Activated T-helper 1 cell treated with anti-CD3 and anti-CD28 coated beads, Interleukin-12 subunit alpha, Interleukin-12 subunit beta, Interleukin-2, Interleukin-4 antibody, amounts not matched to agents 30 ng/mL and 10 ng/mL and 1 ng/mL, durations not matched to agents 14 hours and 24 hours and 36 hours (primary cell): Measurements from ENCODE around the gene IL6R. TPM values are rescaled to one million over a fixed set of nuclear protein-coding genes. Genes with fewer than 3 reads are reported as not detected.

Experiments used
- DNase-seq: peaks from one replicate; pipeline ENCODE4 v3.0.0; 2021; ENCODE audit warnings: low spot score
- H3K27ac Mint-ChIP-seq: one replicate; pipeline ENCODE4 v1.8.0; 2021; ENCODE audit warnings: mild to moderate bottlenecking, mixed read lengths
- H3K27me3 Mint-ChIP-seq: one replicate; pipeline ENCODE4 v1.8.0; 2022; ENCODE audit warnings: mild to moderate bottlenecking, moderate library complexity, mixed read lengths; ENCODE audit not compliant: insufficient read depth
- H3K36me3 Mint-ChIP-seq: one replicate; pipeline ENCODE4 v1.8.0; 2021; ENCODE audit warnings: low read depth, mixed read lengths
- H3K4me1 Mint-ChIP-seq: one replicate; pipeline ENCODE4 v1.8.0; 2021; ENCODE audit warnings: low read depth, mixed read lengths
- H3K4me3 Mint-ChIP-seq: one replicate; pipeline ENCODE4 v1.8.0; 2021; ENCODE audit warnings: mild to moderate bottlenecking, moderate library complexity, mixed read lengths
- H3K9me3 Mint-ChIP-seq: one replicate; pipeline ENCODE4 v1.8.0; 2021; ENCODE audit warnings: mixed read lengths
- intact Hi-C: fragments of 100-400 bp; cut with micrococcal nuclease; formaldehyde crosslinking; loops from one replicate; pipeline ENCODE4 v1.15.1; 2024
- total RNA-seq: library from RNA; stranded (reverse); gene quantifications from 2 replicates; pipeline ENCODE4 v1.2.3, GENCODE V29; 2022

IL6R gene
- total RNA-seq, 1 donor from 2014 or later, result 5.0 TPM

GRCh38 chr1:154436433-154436832, 31.3 kb downstream of the IL6R start:
- H3K4me3 Mint-ChIP-seq, result no peak overlapping the region
- no peak for DNase-seq
- H3K27me3 Mint-ChIP-seq, result peaks cover 4% of the 10 kb centered on the region
- H3K4me1 Mint-ChIP-seq, result peaks cover 51% of the 10 kb centered on the region
- H3K9me3 Mint-ChIP-seq, result no peaks in the 10 kb centered on the region
- no peak overlapping the region for H3K27ac Mint-ChIP-seq
- intact Hi-C loops, result no loop called here
- peaks cover 10% of the 10 kb centered on the region for H3K36me3 Mint-ChIP-seq

- Mint-ChIP-seq H3K4me3 (peak overlapping the region; percentile 56), H3K4me1 (peaks cover 57% of the 10 kb centered on the region), H3K36me3 (peaks cover 17% of the 10 kb centered on the region), H3K27ac (peak overlapping the region; percentile 96), H3K9me3 (no peaks in the 10 kb centered on the region), H3K27me3 (peaks cover 7% of the 10 kb centered on the region)
- intact Hi-C loops, result loop anchor here (5.0 kb wide), 1 partner anchor 37 kb away; no protein-coding TSS in a partner anchor
- no peak for DNase-seq
Measured at GRCh38 chr1:154440036-154440804, 35.1 kb downstream of the IL6R start.

DNA sequence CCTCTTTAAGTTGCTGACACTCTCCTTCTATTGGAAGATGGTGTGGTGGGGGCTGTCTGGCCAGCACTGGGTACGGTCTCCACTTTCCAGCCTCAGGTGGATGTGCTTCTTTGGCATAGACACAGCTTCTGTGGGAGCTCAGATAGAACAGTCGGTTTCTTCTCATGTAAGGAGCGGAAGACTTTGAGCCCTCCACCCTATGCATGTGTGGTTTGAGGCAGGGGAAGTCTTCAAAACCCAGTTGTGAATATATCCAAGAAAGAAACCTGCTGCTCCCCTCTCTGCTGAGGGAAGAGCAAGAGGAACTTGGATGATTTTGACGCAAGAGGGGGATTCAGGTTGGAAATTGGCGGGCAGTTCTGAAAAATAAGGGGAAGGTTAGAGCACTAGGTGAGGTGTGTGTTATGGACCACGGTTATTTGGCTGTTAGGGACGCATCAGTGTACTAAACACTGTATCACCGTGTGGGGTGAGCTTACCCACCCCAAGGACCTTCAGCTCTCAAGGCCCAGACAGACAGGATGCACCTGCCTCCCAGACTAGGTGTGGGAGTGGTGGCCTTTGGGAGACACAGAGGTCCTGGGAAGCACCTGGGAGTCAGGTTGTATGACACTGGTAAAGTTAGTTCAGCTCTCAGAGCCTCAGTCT, 36.2 kb downstream of the IL6R start:
- Mint-ChIP-seq H3K27me3 (peaks cover 7% of the 10 kb centered on the region), H3K4me1 (peaks cover 66% of the 10 kb centered on the region), H3K27ac (peak overlapping the region; percentile 10), H3K4me3 (no peak overlapping the region), H3K36me3 (peaks cover 18% of the 10 kb centered on the region), H3K9me3 (no peaks in the 10 kb centered on the region)
- DNase-seq, result no peak
- intact Hi-C loops, result loop anchor here (5.0 kb wide), 1 partner anchor 36 kb away; no protein-coding TSS in a partner anchor

DNA sequence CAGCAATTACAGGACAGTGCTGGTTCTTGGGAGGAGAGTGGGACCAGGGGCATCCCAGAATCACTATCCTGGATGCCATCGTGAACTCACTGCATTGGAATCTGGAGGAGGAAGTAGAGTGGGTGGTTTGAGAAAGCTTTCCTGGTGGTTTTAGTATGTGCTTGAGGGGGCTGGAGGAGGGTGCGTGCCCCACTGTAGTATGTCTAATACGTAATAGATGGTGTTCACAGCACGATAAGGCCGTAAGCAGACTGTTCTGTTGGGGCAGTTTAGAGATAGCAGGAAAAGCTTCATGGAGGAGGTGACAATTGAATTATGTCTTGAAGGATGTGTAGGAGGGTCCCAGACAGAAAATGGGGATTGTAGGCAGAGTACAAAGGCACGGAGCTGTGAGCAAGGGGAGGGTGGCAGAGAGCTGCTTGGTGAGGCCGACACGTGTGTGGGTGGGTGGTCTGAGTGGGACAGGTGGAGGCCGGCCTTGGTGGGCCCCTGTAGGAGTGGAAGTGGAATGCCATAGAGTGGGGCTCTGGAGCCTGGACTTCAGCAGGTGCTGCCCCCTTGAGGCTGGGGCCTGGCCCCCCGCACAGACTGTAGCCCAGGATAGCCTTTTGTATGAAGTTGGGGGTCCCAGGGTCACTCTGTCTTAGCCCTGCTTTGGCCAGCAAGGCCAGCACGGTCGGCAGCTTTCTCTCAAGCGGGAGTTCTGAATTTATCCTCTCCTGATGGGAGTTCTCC, 37.0 kb downstream of the IL6R start:
- H3K4me1 Mint-ChIP-seq, result peaks cover 66% of the 10 kb centered on the region
- no peak for DNase-seq
- no peaks in the 10 kb centered on the region for H3K9me3 Mint-ChIP-seq
- peaks cover 18% of the 10 kb centered on the region for H3K36me3 Mint-ChIP-seq
- no peak overlapping the region for H3K4me3 Mint-ChIP-seq
- peaks cover 9% of the 10 kb centered on the region for H3K27me3 Mint-ChIP-seq
- no peak overlapping the region for H3K27ac Mint-ChIP-seq
- intact Hi-C loops, result loop anchor here (5.0 kb wide), 1 partner anchor 35 kb away; no protein-coding TSS in a partner anchor

- peaks cover 9% of the 10 kb centered on the region for H3K27me3 Mint-ChIP-seq
- no peaks in the 10 kb centered on the region for H3K9me3 Mint-ChIP-seq
- H3K36me3 Mint-ChIP-seq, result peaks cover 18% of the 10 kb centered on the region
- H3K4me1 Mint-ChIP-seq, result peaks cover 58% of the 10 kb centered on the region
- no peak overlapping the region for H3K27ac Mint-ChIP-seq
- no peak overlapping the region for H3K4me3 Mint-ChIP-seq
- intact Hi-C loops, result loop anchor here (5.0 kb wide), 1 partner anchor 34 kb away; no protein-coding TSS in a partner anchor
- no peak for DNase-seq
Measured at GRCh38 chr1:154443274-154444013, 38.3 kb downstream of the IL6R start.

DNA sequence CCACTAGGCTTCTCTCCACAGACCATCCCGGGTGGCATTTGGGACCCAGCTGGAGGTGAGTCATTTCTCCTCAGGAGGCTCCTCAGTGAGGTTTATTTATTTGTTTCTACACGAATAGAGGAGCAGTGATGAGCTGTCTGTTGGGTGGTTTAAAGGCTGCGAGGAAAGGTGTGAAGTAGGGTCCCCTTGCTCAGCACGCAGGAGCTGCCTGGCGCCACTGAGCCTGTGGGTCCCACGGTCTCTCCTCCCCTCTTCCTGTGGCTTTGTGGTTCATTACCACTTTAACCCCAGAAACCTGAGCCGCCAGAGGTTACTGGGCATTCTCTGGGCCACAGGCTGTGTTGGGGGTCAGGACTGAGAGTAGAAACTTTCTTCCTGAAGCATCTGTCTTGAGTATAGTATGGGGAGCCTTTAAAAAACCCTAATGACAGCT, 39.9 kb downstream of the IL6R start:
- Mint-ChIP-seq H3K4me1 (peaks cover 44% of the 10 kb centered on the region), H3K4me3 (no peak overlapping the region)

DNA sequence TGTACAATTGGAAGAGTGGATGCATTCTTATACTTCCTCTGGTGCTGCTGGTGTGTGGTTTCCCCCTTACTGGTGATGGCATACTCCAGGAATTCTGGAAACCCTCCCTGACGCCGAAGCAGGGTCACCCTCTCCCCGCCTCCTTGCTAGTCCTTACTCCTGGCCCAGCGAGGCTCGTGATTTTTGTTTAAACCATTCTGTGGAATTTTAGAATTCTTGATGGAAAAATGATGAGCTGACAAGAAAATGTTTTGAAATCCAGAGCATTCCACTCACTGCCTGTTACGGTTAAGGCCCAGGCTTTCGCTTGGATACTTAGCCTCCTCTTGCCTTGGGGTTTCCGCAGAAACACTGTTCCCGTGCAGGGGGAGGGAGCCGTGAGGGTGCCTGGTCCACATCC, 41.1 kb downstream of the IL6R start:
- DNase-seq, result no peak
- Mint-ChIP-seq H3K36me3 (peaks cover 19% of the 10 kb centered on the region), H3K4me1 (peaks cover 35% of the 10 kb centered on the region), H3K27me3 (peaks cover 21% of the 10 kb centered on the region), H3K9me3 (no peaks in the 10 kb centered on the region), H3K4me3 (no peak overlapping the region), H3K27ac (no peak overlapping the region)
- intact Hi-C loops, result no loop called here

More for the DNA sequence above, 39.9 kb downstream of the IL6R start:
- Mint-ChIP-seq H3K27me3 (peaks cover 13% of the 10 kb centered on the region), H3K9me3 (no peaks in the 10 kb centered on the region), H3K27ac (peak overlapping the region; percentile 53), H3K36me3 (peaks cover 18% of the 10 kb centered on the region)
- peak; percentile 33 for DNase-seq
- intact Hi-C loops, result loop anchor here (1.0 kb wide), 1 partner anchor 40 kb away; the partner anchor contains the start of gene IL6R

DNA sequence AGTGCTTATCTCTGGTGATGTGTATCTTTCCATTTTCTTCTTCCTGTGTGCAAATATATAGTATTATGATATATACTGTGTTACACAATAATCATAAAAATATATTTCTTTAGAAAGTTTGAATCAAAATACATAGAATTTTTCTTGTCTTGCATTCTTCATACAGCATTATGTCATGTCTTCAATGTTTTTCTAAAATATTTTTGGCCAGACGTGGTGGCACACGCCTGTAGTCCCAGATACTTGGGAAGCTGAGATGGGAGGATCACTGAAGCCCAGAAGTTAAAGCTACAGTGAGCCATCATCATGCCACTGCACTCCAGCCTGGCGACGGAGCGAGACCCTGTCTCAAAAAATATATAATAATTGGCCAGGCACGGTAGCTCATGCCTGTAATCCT, 41.6 kb downstream of the IL6R start:
- no peak overlapping the region for H3K4me3 Mint-ChIP-seq
- intact Hi-C loops, result no loop called here
- DNase-seq, result no peak
- peaks cover 20% of the 10 kb centered on the region for H3K36me3 Mint-ChIP-seq
- H3K27me3 Mint-ChIP-seq, result peaks cover 23% of the 10 kb centered on the region
- peaks cover 30% of the 10 kb centered on the region for H3K4me1 Mint-ChIP-seq
- H3K27ac Mint-ChIP-seq, result no peak overlapping the region
- no peaks in the 10 kb centered on the region for H3K9me3 Mint-ChIP-seq

DNA sequence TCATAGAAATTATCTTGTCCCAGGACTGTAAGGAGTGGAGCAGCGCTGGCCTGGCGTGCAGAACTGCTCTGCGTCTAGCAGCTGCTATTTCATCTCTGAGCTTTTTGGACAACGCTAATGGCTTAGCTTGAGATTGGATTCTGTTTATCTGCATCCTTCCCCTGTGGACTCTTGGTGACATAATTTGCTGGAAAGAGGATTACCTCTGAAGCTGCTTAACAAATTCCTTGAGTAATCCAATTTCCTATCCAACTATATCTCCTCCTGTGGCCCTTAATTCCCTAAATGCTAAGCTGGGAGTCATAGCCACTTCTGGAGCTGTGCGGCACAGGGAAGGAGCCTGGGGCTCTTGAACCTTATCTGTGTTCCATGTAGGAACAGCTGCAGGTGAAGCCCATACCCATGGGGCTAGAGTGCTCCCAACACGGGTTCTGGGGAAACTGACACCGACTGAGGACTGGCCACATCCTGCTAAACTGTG, 43.2 kb downstream of the IL6R start:
- Mint-ChIP-seq H3K9me3 (no peaks in the 10 kb centered on the region), H3K27me3 (peaks cover 26% of the 10 kb centered on the region), H3K27ac (no peak overlapping the region), H3K4me1 (peaks cover 27% of the 10 kb centered on the region), H3K4me3 (no peak overlapping the region), H3K36me3 (peaks cover 17% of the 10 kb centered on the region)
- intact Hi-C loops, result no loop called here
- no peak for DNase-seq

- peaks cover 25% of the 10 kb centered on the region for H3K4me1 Mint-ChIP-seq
- H3K36me3 Mint-ChIP-seq, result peaks cover 29% of the 10 kb centered on the region
- no peak for DNase-seq
- intact Hi-C loops, result no loop called here
- no peaks in the 10 kb centered on the region for H3K9me3 Mint-ChIP-seq
- no peak overlapping the region for H3K27ac Mint-ChIP-seq
- no peak overlapping the region for H3K4me3 Mint-ChIP-seq
- peaks cover 30% of the 10 kb centered on the region for H3K27me3 Mint-ChIP-seq
Measured at GRCh38 chr1:154453161-154453560, 48.0 kb downstream of the IL6R start.

GRCh38 chr1:154453574-154454352, 48.6 kb downstream of the IL6R start:
- Mint-ChIP-seq H3K36me3 (peaks cover 29% of the 10 kb centered on the region), H3K4me3 (no peak overlapping the region)
- DNase-seq, result no peak

More at GRCh38 chr1:154453574-154454352, 48.6 kb downstream of the IL6R start:
- H3K9me3 Mint-ChIP-seq, result no peaks in the 10 kb centered on the region
- intact Hi-C loops, result loop anchor here (2.0 kb wide), 1 partner anchor 15 kb away; no protein-coding TSS in a partner anchor
- H3K27me3 Mint-ChIP-seq, result peaks cover 30% of the 10 kb centered on the region
- H3K4me1 Mint-ChIP-seq, result peaks cover 25% of the 10 kb centered on the region
- H3K27ac Mint-ChIP-seq, result peak overlapping the region; percentile 14
